AG04449 (cell line): ENCODE measurements around the gene GRIA3.

Experiments
- CTCF ChIA-PET: fragments of 350-600 bp; formaldehyde crosslinking; extraction: SDS; loops from one replicate; lab custom pipeline; 2021; ENCODE audit warnings: antibody characterized with exemption; lab: Yijun Ruan, JAX
- POLR2A ChIA-PET: fragments of 400-600, 350-600 bp; formaldehyde crosslinking; extraction: SDS; loops from one replicate; lab custom pipeline; 2020; ENCODE audit warnings: antibody characterized with exemption, inconsistent platforms; lab: Yijun Ruan, JAX
- DNase-seq: peaks from one replicate; pipeline ENCODE4 v3.0.0-alpha.2; 2010; ENCODE audit warnings: low read depth, low spot score
- H3K4me3 ChIP-seq: 2 replicates; pipeline ENCODE4 v1.5.1; 2011; ENCODE audit warnings: low read depth, mild to moderate bottlenecking, control low read depth, low read length
- CTCF ChIP-seq: IDR thresholded peaks from one replicate; pipeline ENCODE4 v1.5.1; 2011; ENCODE audit warnings: mild to moderate bottlenecking, moderate library complexity, low read length, control low read depth, inconsistent platforms; ENCODE audit not compliant: insufficient read depth; ENCODE audit errors: missing control alignments

GRIA3 gene

DNA sequence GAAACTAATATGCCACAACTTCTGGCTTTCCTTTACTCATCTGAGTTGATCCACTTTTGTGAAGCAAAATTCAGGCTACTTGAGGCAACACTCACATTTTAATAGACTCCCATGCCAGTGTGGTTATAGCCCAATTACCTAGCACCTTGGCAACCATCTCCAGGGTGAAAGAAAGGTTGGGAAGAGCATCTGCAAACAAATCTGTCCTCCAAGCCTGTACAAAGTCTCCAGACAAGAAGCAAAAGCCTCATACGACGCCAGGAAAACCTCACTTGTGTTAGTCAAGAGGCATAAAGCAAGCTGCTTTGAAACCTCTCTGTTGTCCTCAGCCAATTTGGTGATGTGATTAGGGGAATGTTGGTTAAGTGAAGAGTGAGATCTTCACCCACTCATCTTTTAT, 302.2 kb downstream of the GRIA3 start:
- ChIA-PET POLR2A (no interaction called here), CTCF (no interaction called here)
- TF ChIP-seq CTCF, result no peak
- H3K4me3 ChIP-seq, result no peak overlapping the region
- no peak for DNase-seq

GRCh38 chrX:123487236-123487635, 303.2 kb downstream of the GRIA3 start:
- no peak overlapping the region for H3K4me3 ChIP-seq
- CTCF ChIA-PET, result interaction anchor here (1.0 kb wide), 1 partner anchor 64 kb away, joined by 4 read pairs; no protein-coding TSS in a partner anchor
- DNase-seq, result peak; percentile 26
- POLR2A ChIA-PET, result no interaction called here
- no peak for TF ChIP-seq CTCF

GRCh38 chrX:123487669-123488068, 303.6 kb downstream of the GRIA3 start:
- ChIA-PET CTCF (interaction anchor here (1.0 kb wide), 1 partner anchor 65 kb away, joined by 4 read pairs; no protein-coding TSS in a partner anchor), POLR2A (no interaction called here)
- no peak overlapping the region for H3K4me3 ChIP-seq
- DNase-seq, result no peak
- no peak for TF ChIP-seq CTCF

GRCh38 chrX:123489011-123489410, 304.9 kb downstream of the GRIA3 start:
- POLR2A ChIA-PET, result no interaction called here
- H3K4me3 ChIP-seq, result no peak overlapping the region
- no peak for TF ChIP-seq CTCF
- no peak for DNase-seq
- CTCF ChIA-PET, result no interaction called here

DNA sequence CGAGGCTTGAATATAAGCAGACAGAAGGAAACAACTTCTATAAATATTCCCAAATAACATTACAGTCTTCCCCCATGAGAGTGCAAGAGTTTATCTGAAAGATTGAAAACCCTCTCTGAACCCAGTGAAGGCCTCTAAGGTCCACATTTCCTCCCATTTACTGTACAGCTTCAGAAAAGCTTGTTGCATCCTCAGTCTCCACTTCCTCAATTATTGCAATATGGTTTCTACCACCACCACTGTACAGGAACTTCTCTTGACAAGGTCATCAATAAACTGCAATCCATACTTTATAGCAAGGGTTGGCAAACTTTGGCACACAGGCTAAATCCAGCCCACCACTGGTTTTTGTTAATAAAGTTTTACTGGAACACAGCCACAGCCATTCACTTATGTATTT, 309.8 kb downstream of the GRIA3 start:
- TF ChIP-seq CTCF, result no peak
- ChIA-PET POLR2A (no interaction called here), CTCF (no interaction called here)

DNA sequence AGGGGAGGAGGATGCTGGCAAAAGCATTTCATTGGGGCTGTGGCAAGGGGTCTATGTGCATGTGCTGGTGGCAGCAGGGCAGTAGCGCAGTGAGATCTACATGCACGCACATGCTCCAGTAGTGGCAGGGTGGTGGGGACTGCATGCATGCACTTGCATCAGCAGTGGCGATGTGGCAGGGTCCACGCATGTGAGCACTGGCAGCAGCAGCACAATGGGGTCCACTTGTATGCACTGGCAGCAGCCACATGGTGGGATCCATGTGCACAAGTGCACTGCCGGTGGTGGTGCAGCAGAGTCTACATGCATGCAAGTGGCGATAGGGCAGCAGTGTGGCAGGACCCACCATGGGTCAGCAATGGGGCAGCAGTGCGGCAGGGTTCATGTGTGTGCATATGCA, 315.7 kb downstream of the GRIA3 start:
- ChIA-PET POLR2A (no interaction called here), CTCF (no interaction called here)
- no peak for TF ChIP-seq CTCF
- DNase-seq, result no peak
- no peak overlapping the region for H3K4me3 ChIP-seq

More for the DNA sequence above, 309.8 kb downstream of the GRIA3 start:
- DNase-seq, result no peak
- no peak overlapping the region for H3K4me3 ChIP-seq
